ENCODE measurements around the gene MYO1H. TPM values are rescaled to one million over a fixed set of nuclear protein-coding genes. Genes with fewer than 3 reads are reported as not detected.

Gene MYO1H
- total RNA-seq, 1 experiment from 2014 or later: not detected

DNA sequence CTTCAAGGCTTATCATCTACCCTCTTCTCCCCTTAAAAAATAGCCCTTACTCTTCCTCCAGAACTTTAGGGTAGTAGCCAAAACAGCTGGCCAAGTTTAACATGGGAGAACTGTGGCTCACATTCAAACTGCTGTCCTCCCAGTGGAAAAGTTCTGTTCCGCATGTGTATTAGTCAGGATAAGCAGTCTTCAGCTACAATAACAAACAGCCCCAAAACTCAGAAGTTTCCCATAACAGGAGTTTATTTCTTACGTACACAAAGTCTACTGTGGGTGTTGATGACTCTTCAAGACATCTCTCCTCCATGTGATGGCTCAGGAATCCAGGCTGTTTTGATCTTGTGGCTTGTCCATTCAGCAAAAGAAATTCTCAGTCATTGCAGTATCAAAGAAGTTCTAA lies 35.5 kb downstream of the MYO1H start:
- intact Hi-C loops (cut with micrococcal nuclease): no loop called here
- POLR2A ChIA-PET: no interaction called here
- Histone ChIP-seq H3K79me2 (ENCODE audit: insufficient read depth, low read length) (no peaks in the 10 kb centered on the region), H3K4me1 (ENCODE audit: control insufficient read depth in 1 of 2, insufficient read depth in 2 of 2, low read length in 2 of 2) (peaks cover 5 to 7% of the 10 kb centered on the region in 2 experiments; a peak in 3 of 4 replicates), H3K9me2 (ENCODE audit: insufficient read depth) (no peaks in the 10 kb centered on the region), H3K36me3 (ENCODE audit: control insufficient read depth in 1 of 2, insufficient read depth in 2 of 2, low read length in 2 of 2) (no peaks in the 10 kb centered on the region), H4K20me1 (ENCODE audit: insufficient read depth) (no peaks in the 10 kb centered on the region), H3K27me3 (ENCODE audit: insufficient read depth, low read length) (no peaks in the 10 kb centered on the region), H3K9ac (ENCODE audit: low read length) (no peak overlapping the region), H3K4me2 (ENCODE audit: low read length) (no peak overlapping the region), H2AFZ (ENCODE audit: low read depth, low read length, poor library complexity, severe bottlenecking) (no peak overlapping the region), H3K4me3 (replicated peaks in 1 of 2; ENCODE audit: low read depth in 1 of 2, low read length in 2 of 2) (no peak overlapping the region), H3K27ac (ENCODE audit: low read depth, low read length) (no peak overlapping the region), H3K9me3 (ENCODE audit: control insufficient read depth in 1 of 2, insufficient read depth in 1 of 2, low read depth in 1 of 2, low read length in 2 of 2) (peaks cover 0 to 4% of the 10 kb centered on the region in 2 experiments; a peak in 2 of 4 replicates)
- no TSS peak for BruUV-seq (replicated peaks)
- CTCF ChIA-PET: no interaction called here
- TF ChIP-seq, protein P1, sequence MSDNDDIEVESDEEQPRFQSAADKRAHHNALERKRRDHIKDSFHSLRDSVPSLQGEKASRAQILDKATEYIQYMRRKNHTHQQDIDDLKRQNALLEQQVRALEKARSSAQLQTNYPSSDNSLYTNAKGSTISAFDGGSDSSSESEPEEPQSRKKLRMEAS (IDR thresholded peaks at IDR 0.05): no peak
- TF ChIP-seq SIN3A (IDR thresholded peaks at IDR 0.05; ENCODE audit: low read depth) (no peak), YY1 (IDR thresholded peaks at IDR 0.05; ENCODE audit: extremely low read depth, insufficient replicate concordance, low read depth, low read length) (no peak), EZH2 (IDR thresholded peaks at IDR 0.05) (no peak), EZH2phosphoT487 (IDR thresholded peaks at IDR 0.05; ENCODE audit: borderline replicate concordance) (no peak), CEBPB (IDR thresholded peaks at IDR 0.05; ENCODE audit: low read depth) (no peak), ZNF274 (IDR thresholded peaks at IDR 0.05; ENCODE audit: low read depth, low read length) (no peak), CBX3 (IDR thresholded peaks at IDR 0.05; ENCODE audit: low read depth) (no peak), RAD21 (IDR thresholded peaks at IDR 0.05; ENCODE audit: low read depth) (no peak), POLR2A (IDR thresholded peaks at IDR 0.05; ENCODE audit: borderline replicate concordance, extremely low read depth, insufficient read depth, insufficient read length) (no peak)
- TF ChIP-seq, protein P2, sequence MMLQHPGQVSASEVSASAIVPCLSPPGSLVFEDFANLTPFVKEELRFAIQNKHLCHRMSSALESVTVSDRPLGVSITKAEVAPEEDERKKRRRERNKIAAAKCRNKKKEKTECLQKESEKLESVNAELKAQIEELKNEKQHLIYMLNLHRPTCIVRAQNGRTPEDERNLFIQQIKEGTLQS (IDR thresholded peaks at IDR 0.05): no peak
- DNase-seq (ENCODE audit: low read depth, low spot score): no peak
- no peak for ATAC-seq
- RAD21 ChIA-PET (ENCODE audit: low non-redundant PET in 1 of 2, low total read pairs in 2 of 2, uncharacterized antibody in 2 of 2, unreplicated experiment in 2 of 2): no interaction called here

Measured in HCT116 (cell line).